Sigmoid colon (tissue), 7 donors: ENCODE data around the gene DENND6B. TPM values are rescaled to one million over a fixed set of nuclear protein-coding genes. Genes with fewer than 3 reads are reported as not detected.
A peak's percentile ranks its signal among the peaks of the same experiment; 100 is the strongest.

ENCODE experiments used
- DNase-seq: peaks from one replicate; pipeline ENCODE4 v3.0.0-alpha.2; 2019
- H3K27ac ChIP-seq, 4 donors: fragments of 200-600 bp; sonication (generic); one replicate each; pipeline ENCODE4 v1.5.1; 2016 to 2019; ENCODE audit warnings: mild to moderate bottlenecking in 1 of 4
- H3K27me3 ChIP-seq, 3 donors: fragments of 200-600 bp; sonication (generic); one replicate each; pipeline ENCODE4 v1.5.1; 2019; ENCODE audit warnings: mild to moderate bottlenecking in 1 of 3
- H3K36me3 ChIP-seq, 4 donors: fragments of 200-600 bp; sonication (generic); one replicate each; pipeline ENCODE4 v1.5.1; 2016 to 2019
- H3K4me1 ChIP-seq, 4 donors: fragments of 200-600 bp; sonication (generic); one replicate each; pipeline ENCODE4 v1.5.1; 2017 to 2019
- H3K4me3 ChIP-seq, 4 donors: fragments of 200-600 bp; sonication (generic); one replicate each; pipeline ENCODE4 v1.5.1; 2017 to 2019; ENCODE audit warnings: mild to moderate bottlenecking in 2 of 4, moderate library complexity in 1 of 4
- H3K9me3 ChIP-seq, 4 donors: fragments of 200-600 bp in 3 of 4; sonication (generic) in 3 of 4; one replicate each; pipeline versions ENCODE4 v1.5.1 to v1.6.1; 2013 to 2019
- EP300 ChIP-seq, 4 donors: sonication (generic); formaldehyde crosslinking; IDR thresholded peaks; one replicate each; pipeline ENCODE4 v1.6.1; 2017; ENCODE audit warnings: antibody characterized with exemption in 4 of 4
- POLR2A ChIP-seq, 2 donors: fragments of 450-650 bp; IDR thresholded peaks; one replicate each; pipeline ENCODE4 v1.6.1; 2016; ENCODE audit warnings: antibody characterized with exemption in 2 of 2, mild to moderate bottlenecking in 2 of 2, moderate library complexity in 2 of 2
- POLR2AphosphoS5 ChIP-seq, 4 donors: sonication (generic); formaldehyde crosslinking; IDR thresholded peaks; one replicate each; pipeline ENCODE4 v1.6.1; 2017; ENCODE audit warnings: antibody characterized with exemption in 4 of 4
- WGBS, 2 donors: extraction: QIAGEN DNeasy Blood & Tissue Kit; methylation state at CpG; one replicate each; pipeline ENCODE4 v1.1.7; 2013; 5-methylcytosine and 5-hydroxymethylcytosine counted together
- intact Hi-C: fragments of 100-400 bp; cut with DNase I; formaldehyde crosslinking; loops from one replicate; pipeline ENCODE4 v1.15.1; 2023
- polyA plus RNA-seq, 3 donors: library from polyadenylated mRNA; stranded (reverse); fragments of 200-250 nt; gene quantifications; one replicate each; pipeline ENCODE4 v1.2.3, GENCODE V29; 2013
- total RNA-seq, 4 donors: library from RNA; depleted of rRNA; stranded (reverse); fragments of >200 nt; gene quantifications; one replicate each; pipeline ENCODE4 v1.1.0, GENCODE V29; 2016
- TF ChIP-seq, protein P1 (sequence below), 4 experiments: fragments of 450-650 bp in 3 of 4; fragments of 200-600 bp in 1 of 4; IDR thresholded peaks; one replicate each; pipeline ENCODE4 v1.5.1; 2016 to 2019; ENCODE audit warnings: antibody characterized with exemption in 4 of 4, mild to moderate bottlenecking in 3 of 4, moderate library complexity in 2 of 4
- donor health status: healthy with polysubstance abuse.
- donor health status: Bipolar disorder and iron deficiency.
- donor health status: healthy.

DENND6B gene
- total and polyA plus RNA-seq, 7 donors: 0.69 to 7.2 (median 2.3) TPM

DNA sequence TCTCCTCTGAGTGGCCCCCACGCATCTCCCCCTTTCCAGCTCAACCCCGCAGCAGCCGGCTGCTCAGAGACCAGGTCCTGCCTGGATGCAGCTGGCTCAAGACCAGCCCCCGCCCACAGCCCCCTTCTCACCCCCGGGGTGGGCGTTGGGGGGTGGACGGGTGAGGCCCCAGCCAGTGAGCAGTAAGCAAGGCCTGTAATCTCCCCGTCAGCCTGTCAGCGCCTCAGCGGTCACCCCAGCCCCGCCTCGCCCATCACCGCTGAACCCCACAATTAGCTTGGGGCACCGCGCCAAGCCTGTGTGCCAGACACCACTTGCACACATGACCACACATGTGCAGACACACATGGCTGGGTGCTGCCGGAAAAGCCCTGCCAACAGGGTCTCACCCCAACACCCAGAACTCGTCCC is 25.2 kb downstream of the DENND6B start:
- no peaks in the 10 kb centered on the region for H3K36me3 ChIP-seq
- peaks cover 3 to 98% (median 96%) of the 10 kb centered on the region in 4 donors for H3K4me1 ChIP-seq
- TF ChIP-seq EP300 (IDR thresholded peaks at IDR 0.05) (no peak), POLR2A (IDR thresholded peaks at IDR 0.05) (no peak), POLR2AphosphoS5 (IDR thresholded peaks at IDR 0.05) (no peak)
- TF ChIP-seq, protein P1, sequence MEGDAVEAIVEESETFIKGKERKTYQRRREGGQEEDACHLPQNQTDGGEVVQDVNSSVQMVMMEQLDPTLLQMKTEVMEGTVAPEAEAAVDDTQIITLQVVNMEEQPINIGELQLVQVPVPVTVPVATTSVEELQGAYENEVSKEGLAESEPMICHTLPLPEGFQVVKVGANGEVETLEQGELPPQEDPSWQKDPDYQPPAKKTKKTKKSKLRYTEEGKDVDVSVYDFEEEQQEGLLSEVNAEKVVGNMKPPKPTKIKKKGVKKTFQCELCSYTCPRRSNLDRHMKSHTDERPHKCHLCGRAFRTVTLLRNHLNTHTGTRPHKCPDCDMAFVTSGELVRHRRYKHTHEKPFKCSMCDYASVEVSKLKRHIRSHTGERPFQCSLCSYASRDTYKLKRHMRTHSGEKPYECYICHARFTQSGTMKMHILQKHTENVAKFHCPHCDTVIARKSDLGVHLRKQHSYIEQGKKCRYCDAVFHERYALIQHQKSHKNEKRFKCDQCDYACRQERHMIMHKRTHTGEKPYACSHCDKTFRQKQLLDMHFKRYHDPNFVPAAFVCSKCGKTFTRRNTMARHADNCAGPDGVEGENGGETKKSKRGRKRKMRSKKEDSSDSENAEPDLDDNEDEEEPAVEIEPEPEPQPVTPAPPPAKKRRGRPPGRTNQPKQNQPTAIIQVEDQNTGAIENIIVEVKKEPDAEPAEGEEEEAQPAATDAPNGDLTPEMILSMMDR (IDR thresholded peaks at IDR 0.05): no peak
- WGBS, 2 donors: 40 to 45% methylated on average over 17 of the region's 17 CpGs
- no peaks in the 10 kb centered on the region for H3K9me3 ChIP-seq
- H3K4me3 ChIP-seq: peak overlapping the region in 1 of 4 donors; percentile 6
- intact Hi-C loops: no loop called here
- no peak for DNase-seq
- H3K27me3 ChIP-seq: no peaks in the 10 kb centered on the region
- peak overlapping the region; percentile 89 to 96 (median 90) for H3K27ac ChIP-seq

DNA sequence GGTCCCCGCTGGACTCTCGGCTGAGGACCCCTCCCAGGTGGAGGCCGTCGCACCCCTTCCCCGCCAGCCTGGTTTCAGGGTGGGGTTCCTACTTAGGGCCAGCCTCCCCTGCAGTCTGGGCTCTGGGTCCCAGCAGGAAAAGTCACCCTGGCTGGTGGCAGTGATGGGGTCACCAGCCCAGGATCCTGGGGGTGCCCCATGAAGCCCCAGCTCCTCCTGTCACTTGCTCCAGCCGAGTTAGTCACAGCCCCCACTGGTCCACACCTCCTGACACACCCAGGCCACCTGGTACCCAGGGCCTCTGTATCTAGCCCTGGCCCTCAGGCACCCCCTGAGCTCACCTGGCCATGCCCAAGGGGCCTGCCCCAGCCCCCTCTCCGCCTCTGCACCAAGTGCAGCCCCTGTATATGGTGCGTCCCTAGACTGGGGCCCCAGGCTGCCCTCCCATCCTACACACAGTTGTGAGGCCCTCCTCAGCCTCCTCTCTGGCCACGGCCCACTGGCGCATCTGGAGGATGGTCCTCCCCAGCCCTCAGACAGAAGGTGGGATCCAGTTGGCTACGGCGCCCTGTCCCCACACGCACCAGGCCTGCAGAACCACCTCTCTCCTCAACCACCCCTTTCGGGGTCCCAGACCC is 26.1 kb downstream of the DENND6B start:
- Histone ChIP-seq H3K27ac (peak overlapping the region; percentile 89 to 96 (median 90)), H3K9me3 (no peaks in the 10 kb centered on the region), H3K36me3 (no peaks in the 10 kb centered on the region), H3K4me1 (peaks cover 3 to 97% (median 94%) of the 10 kb centered on the region in 4 donors), H3K4me3 (peak overlapping the region in 3 of 4 donors; percentile 35 to 40 (median 40)), H3K27me3 (no peaks in the 10 kb centered on the region)
- intact Hi-C loops: no loop called here
- no peak for DNase-seq
- WGBS, 2 donors: 62 to 82% methylated on average over 14 of the region's 14 CpGs
- TF ChIP-seq POLR2AphosphoS5 (IDR thresholded peaks at IDR 0.05) (no peak), EP300 (IDR thresholded peaks at IDR 0.05) (no peak), POLR2A (IDR thresholded peaks at IDR 0.05) (no peak)
- TF ChIP-seq, protein P1 (IDR thresholded peaks at IDR 0.05): no peak

DNA sequence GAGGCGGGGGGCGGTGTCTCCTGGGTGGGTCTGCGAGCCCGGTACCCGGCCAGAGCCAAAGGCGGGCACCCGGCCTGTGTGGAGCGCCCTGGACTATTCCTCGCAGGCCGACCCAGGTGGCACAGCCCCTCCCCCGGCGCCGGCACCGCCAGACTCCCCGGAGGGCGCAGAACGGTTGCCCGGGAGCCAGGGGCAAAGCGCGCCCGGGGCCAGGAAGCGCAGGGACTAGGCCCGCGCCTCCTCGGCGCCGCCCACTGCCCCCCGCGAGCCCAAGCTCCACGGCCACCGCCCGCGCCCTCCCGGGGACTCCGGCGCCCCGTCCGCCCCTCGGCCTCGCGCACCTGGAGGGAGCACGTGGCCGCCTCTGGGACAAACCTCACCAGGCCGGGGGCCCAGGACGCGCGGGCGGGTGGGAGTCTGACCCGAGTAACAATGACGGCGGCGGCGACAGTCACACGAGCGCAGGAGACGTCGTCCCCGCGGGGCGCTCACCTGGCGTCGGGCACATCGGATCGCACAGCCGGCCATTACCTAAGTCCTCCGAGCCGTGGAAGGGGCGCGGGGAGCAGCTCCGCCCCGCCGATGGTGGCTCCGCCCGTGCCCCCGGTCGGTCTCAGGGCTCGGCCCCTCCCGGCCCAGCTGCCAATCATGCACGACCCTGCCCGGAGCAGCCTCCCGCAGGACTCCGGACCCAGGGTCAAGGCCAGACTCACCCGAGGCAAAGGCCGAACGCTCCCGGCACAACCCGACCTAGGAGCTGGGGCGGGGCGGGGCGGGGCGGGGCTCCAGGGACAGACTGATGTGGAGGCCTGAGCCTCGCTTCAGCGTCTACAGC is 26.8 kb downstream of the DENND6B start:
- Histone ChIP-seq H3K4me3 (peak overlapping the region; percentile 1 to 40 (median 38)), H3K36me3 (no peaks in the 10 kb centered on the region), H3K4me1 (peaks cover 3 to 93% (median 86%) of the 10 kb centered on the region in 4 donors), H3K9me3 (no peaks in the 10 kb centered on the region), H3K27ac (peak overlapping the region; percentile 33 to 96 (median 90)), H3K27me3 (no peaks in the 10 kb centered on the region)
- intact Hi-C loops: no loop called here
- DNase-seq: no peak
- WGBS, 2 donors: 7 to 30% methylated on average over 93 of the region's 93 CpGs
- TF ChIP-seq POLR2AphosphoS5 (IDR thresholded peaks at IDR 0.05) (no peak), POLR2A (IDR thresholded peaks at IDR 0.05) (no peak), EP300 (IDR thresholded peaks at IDR 0.05) (no peak)
- TF ChIP-seq, protein P1 (IDR thresholded peaks at IDR 0.05): no peak

DNA sequence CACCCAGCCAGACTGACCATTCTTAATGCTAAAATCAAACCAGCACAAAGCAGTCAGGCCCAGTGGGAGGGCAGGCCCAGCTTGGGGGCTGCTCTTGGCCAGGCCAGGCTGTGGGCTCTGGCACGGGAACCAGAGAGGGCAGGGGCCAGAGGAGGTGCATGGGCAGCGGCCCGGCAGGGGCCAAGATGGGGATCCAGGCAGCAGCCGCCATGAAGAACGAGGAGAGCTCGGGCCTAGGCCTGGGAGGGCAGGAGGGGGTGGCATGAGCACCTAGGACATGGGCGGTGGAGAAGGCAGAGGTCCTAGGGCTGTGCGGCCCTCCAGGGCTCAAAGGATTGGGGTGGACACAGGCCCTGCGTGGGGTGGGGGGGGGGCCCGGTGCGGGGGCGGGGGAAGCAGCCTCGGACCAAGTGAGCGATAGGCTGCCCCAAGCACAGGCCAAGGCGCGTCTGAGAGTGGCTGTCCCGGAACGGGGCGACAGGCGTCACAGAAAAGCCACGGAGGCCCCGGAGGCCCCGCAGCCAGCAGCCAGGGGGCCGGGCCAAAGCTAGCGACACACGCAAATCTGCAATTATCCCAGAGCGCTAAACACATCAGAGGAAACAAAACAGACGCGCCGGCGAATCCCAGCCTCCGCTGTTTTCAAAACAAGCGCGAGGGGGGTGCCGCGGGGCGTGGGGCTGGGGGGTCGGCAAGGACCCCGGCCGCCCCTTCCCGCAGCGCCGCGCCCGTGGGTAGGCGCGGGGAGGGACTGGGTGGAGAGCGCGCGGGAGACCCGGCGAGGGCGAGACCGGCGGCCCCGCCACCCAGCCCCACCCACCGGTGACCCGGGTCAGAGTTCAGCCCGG is 27.7 kb downstream of the DENND6B start:
- 20 to 32% methylated on average over 59 of the region's 59 CpGs for WGBS, 2 donors
- H3K4me3 ChIP-seq: peak overlapping the region; percentile 1 to 40 (median 38)
- peaks cover 3 to 92% (median 86%) of the 10 kb centered on the region in 4 donors for H3K4me1 ChIP-seq
- TF ChIP-seq POLR2AphosphoS5 (IDR thresholded peaks at IDR 0.05): no peak
- TF ChIP-seq, protein P1 (IDR thresholded peaks at IDR 0.05): no peak
- no peak for TF ChIP-seq POLR2A (IDR thresholded peaks at IDR 0.05)
- no peak for TF ChIP-seq EP300 (IDR thresholded peaks at IDR 0.05)
- H3K9me3 ChIP-seq: no peaks in the 10 kb centered on the region
- no peaks in the 10 kb centered on the region for H3K27me3 ChIP-seq
- peak overlapping the region; percentile 33 to 96 (median 90) for H3K27ac ChIP-seq
- no peaks in the 10 kb centered on the region for H3K36me3 ChIP-seq
- DNase-seq: no peak
- intact Hi-C loops: no loop called here
